SK-N-SH treated with all-trans-retinoic acid at 6 μM for 48 hours (cell line): ENCODE results near the gene PRDM7.

ENCODE experiments used
- ATAC-seq: fragments of 200-7000 bp; cut with Tn5 transposase; 3 replicates; pipeline ENCODE4 v1.9.1; 2020; ENCODE audit warnings: mild to moderate bottlenecking, moderate library complexity
- ARNTL ChIP-seq: fragments of 450-650 bp; formaldehyde crosslinking; IDR thresholded peaks from 2 replicates; pipeline ENCODE4 v1.5.0; 2020; ENCODE audit warnings: low read depth, mild to moderate bottlenecking, moderate library complexity, borderline replicate concordance
- BACH2 ChIP-seq: fragments of 250-450 bp; sonication (Bioruptor Pico); IDR thresholded peaks from 2 replicates; pipeline ENCODE4 v1.9.0; 2021; ENCODE audit warnings: mild to moderate bottlenecking, borderline replicate concordance
- CREB5 ChIP-seq: fragments of 250-450 bp; sonication (Bioruptor Pico); IDR thresholded peaks from 2 replicates; pipeline ENCODE4 v1.5.1; 2020; ENCODE audit warnings: low read depth, mild to moderate bottlenecking, moderate library complexity
- CSDC2 ChIP-seq: fragments of 250-450 bp; sonication (Bioruptor Pico); IDR thresholded peaks from 2 replicates; pipeline ENCODE4 v1.5.0; 2020; ENCODE audit warnings: mild to moderate bottlenecking, moderate library complexity
- CSRNP3 ChIP-seq: fragments of 250-450 bp; sonication (Bioruptor Pico); IDR thresholded peaks from 2 replicates; pipeline ENCODE4 v1.5.1; 2021; ENCODE audit warnings: mild to moderate bottlenecking, moderate library complexity
- ESRRG ChIP-seq: fragments of 250-450 bp; sonication (Bioruptor Pico); IDR thresholded peaks from 2 replicates; pipeline ENCODE4 v1.6.1; 2021; ENCODE audit warnings: mild to moderate bottlenecking
- GLIS3 ChIP-seq: fragments of 250-450 bp; sonication (Bioruptor Pico); IDR thresholded peaks from 2 replicates; pipeline ENCODE4 v1.5.0; 2020; ENCODE audit warnings: mild to moderate bottlenecking, moderate library complexity
- ISL1 ChIP-seq: fragments of 250-450 bp; sonication (Bioruptor Pico); IDR thresholded peaks from 2 replicates; pipeline ENCODE4 v2.1.2; 2022; ENCODE audit warnings: mild to moderate bottlenecking, moderate library complexity
- OSR1 ChIP-seq: fragments of 250-450 bp; sonication (Bioruptor Pico); IDR thresholded peaks from 2 replicates; pipeline ENCODE4 v1.8.0; 2022; ENCODE audit warnings: moderate library complexity, mild to moderate bottlenecking, inconsistent platforms
- POU6F1 ChIP-seq: fragments of 250-450 bp; sonication (Bioruptor Pico); IDR thresholded peaks from 2 replicates; pipeline ENCODE4 v1.8.0; 2021; ENCODE audit warnings: low read depth, mild to moderate bottlenecking, moderate library complexity, borderline replicate concordance
- RARB ChIP-seq: fragments of 250-450 bp; sonication (Bioruptor Pico); IDR thresholded peaks from 2 replicates; pipeline ENCODE4 v1.8.0; 2021; ENCODE audit warnings: mild to moderate bottlenecking, moderate library complexity
- SNAI2 ChIP-seq: fragments of 250-450 bp; sonication (Bioruptor Pico); IDR thresholded peaks from 2 replicates; pipeline ENCODE4 v1.5.0; 2020; ENCODE audit warnings: mild to moderate bottlenecking, moderate library complexity
- TCF4 ChIP-seq: fragments of 250-450 bp; sonication (Bioruptor Pico); IDR thresholded peaks from 2 replicates; pipeline ENCODE4 v1.8.0; 2021; ENCODE audit warnings: mild to moderate bottlenecking, moderate library complexity, borderline replicate concordance
- TSHZ2 ChIP-seq: fragments of 250-450 bp; sonication (Bioruptor Pico); IDR thresholded peaks from 2 replicates; pipeline ENCODE4 v1.5.0; 2020; ENCODE audit warnings: mild to moderate bottlenecking, moderate library complexity
- ZC3H10 ChIP-seq: fragments of 250-450 bp; sonication (Bioruptor Pico); IDR thresholded peaks from 2 replicates; pipeline ENCODE4 v1.5.1; 2021; ENCODE audit warnings: mild to moderate bottlenecking, moderate library complexity
- ZFP3 ChIP-seq: fragments of 250-450 bp; sonication (Bioruptor Pico); IDR thresholded peaks from 2 replicates; pipeline ENCODE4 v1.5.0; 2020; ENCODE audit warnings: mild to moderate bottlenecking, moderate library complexity
- ZFP30 ChIP-seq: fragments of 450-650 bp; formaldehyde crosslinking; IDR thresholded peaks from 2 replicates; pipeline ENCODE4 v1.5.0; 2022; ENCODE audit warnings: mild to moderate bottlenecking, moderate library complexity
- ZNF565 ChIP-seq: fragments of 450-650 bp; formaldehyde crosslinking; conservative IDR thresholded peaks from 2 replicates; pipeline ENCODE4 v1.5.0; 2020; ENCODE audit warnings: low read depth, mild to moderate bottlenecking, moderate library complexity
- ZNF70 ChIP-seq: fragments of 450-650 bp; formaldehyde crosslinking; IDR thresholded peaks from 2 replicates; pipeline ENCODE4 v1.5.0; 2020; ENCODE audit warnings: mild to moderate bottlenecking, moderate library complexity
- ZNF8 ChIP-seq: fragments of 450-650 bp; formaldehyde crosslinking; IDR thresholded peaks from 2 replicates; pipeline ENCODE4 v1.5.0; 2020; ENCODE audit warnings: mild to moderate bottlenecking, moderate library complexity

Gene PRDM7

GRCh38 chr16:90032674-90033331, 44.3 kb downstream of the PRDM7 start (continued):
- no peak for TF ChIP-seq GLIS3 (CRISPR knock-in tag)

GRCh38 chr16:90031931-90032673, 45.0 kb downstream of the PRDM7 start:
- no peak for ATAC-seq
- TF ChIP-seq BACH2 (CRISPR knock-in tag) (no peak), POU6F1 (no peak), CSDC2 (CRISPR knock-in tag) (no peak), ZNF70 (CRISPR knock-in tag) (no peak), ARNTL (CRISPR knock-in tag) (no peak), CSRNP3 (CRISPR knock-in tag) (no peak), ZC3H10 (CRISPR knock-in tag) (no peak), OSR1 (no peak), TCF4 (no peak), ZFP30 (CRISPR knock-in tag) (no peak), ZNF8 (no peak), ESRRG (CRISPR knock-in tag) (no peak), ISL1 (CRISPR knock-in tag) (no peak), RARB (CRISPR knock-in tag) (no peak)

GRCh38 chr16:90031186-90031930, 45.8 kb downstream of the PRDM7 start:
- ATAC-seq, result peak; percentile 61
- TF ChIP-seq ZFP3 (CRISPR knock-in tag) (no peak), ZNF565 (CRISPR knock-in tag) (no peak), TSHZ2 (no peak), BACH2 (CRISPR knock-in tag) (no peak)

- no peak for ATAC-seq
- no peak for TF ChIP-seq ZNF565 (CRISPR knock-in tag)
- no peak for TF ChIP-seq SNAI2
- TF ChIP-seq TSHZ2, result no peak
- no peak for TF ChIP-seq ZFP3 (CRISPR knock-in tag)
- no peak for TF ChIP-seq CREB5 (CRISPR knock-in tag)
- no peak for TF ChIP-seq OSR1
These were observed 48.1 kb downstream of the PRDM7 start for GRCh38 chr16:90028985-90029384.
